ENCODE data around the gene TMEM217. TPM values are rescaled to one million over a fixed set of nuclear protein-coding genes. Genes with fewer than 3 reads are reported as not detected.
"Not testable (repeated sequence)": the region's sequence is repeated elsewhere in the genome, so short reads cannot be mapped to it uniquely, and the experiment has no call there.

The TMEM217 gene
- polyA plus RNA-seq (2013, experiment 1 of 2; ENCODE audit: insufficient read length) = 1.5 TPM
- 1.4 TPM for polyA plus RNA-seq (2013, experiment 2 of 2; ENCODE audit: insufficient read length)

DNA sequence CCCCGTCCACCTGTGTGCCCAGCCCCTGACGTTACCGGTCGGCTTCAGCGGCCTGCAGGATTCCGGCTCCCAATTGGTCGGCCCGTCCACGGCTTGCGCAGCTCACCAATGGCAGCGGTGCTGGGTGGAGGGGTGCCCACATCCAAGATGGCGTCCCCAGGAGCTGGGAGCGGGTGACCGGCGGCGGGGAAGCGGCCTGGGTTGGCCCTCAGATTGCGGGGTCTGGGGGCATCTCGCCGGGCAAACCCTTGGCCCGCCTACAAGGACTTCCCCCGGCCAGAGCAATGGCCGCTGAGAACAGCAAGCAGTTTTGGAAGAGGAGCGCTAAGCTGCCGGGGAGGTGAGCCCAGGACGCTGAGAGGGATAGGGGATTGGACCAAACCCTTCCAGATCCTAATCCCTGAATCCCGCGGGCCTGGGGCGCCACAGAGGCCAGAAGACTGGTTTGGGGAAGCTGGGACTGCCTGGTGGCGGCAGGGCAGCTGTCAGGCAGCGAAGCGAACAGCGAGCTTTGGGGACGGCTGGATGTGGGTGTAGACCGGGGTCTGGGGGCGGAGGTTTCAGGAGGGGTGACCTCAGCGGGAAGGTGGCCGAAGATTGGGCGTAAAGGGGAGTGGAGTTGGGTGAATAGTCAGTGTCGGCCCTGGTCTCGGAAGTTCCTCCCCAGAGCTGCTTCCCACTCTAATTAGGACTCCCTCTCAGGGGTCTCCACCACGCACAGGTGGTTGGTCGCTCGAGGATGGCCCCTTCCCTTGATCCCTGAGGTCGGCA, at the start of gene TMEM217, which contains the start of gene TBC1D22B:
Gene TMEM217, minus strand, starts transcription at position 511 of the 771 bp plus-strand sequence. CDS start 39,114 bp downstream, outside the sequence.
Gene TBC1D22B, plus strand, starts transcription at position 139 of the 771 bp plus-strand sequence. Its CDS starts 146 bp downstream, at position 285.
- DNase-seq = peak; percentile 90

DNA sequence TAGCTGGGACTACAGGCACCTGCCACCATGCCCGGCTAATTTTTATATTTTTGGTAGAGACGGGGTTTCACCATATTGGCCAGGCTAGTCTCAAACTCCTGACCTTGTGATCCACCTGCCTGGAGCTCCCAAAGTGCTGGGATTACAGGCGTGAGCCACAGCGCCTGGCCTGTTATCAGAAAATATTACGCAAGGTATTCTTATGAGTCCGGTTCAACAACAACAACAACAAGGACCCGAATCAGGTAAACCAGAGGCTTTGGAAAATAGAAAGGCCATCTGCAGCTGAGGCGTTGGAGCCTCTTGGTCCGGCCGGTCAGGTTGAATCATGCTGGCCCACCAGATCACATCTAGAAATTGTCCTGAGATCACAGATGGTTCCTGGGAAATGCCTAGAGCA, 49.5 kb upstream of the TMEM217 start:
- not testable (repeated sequence) for DNase-seq

DNA sequence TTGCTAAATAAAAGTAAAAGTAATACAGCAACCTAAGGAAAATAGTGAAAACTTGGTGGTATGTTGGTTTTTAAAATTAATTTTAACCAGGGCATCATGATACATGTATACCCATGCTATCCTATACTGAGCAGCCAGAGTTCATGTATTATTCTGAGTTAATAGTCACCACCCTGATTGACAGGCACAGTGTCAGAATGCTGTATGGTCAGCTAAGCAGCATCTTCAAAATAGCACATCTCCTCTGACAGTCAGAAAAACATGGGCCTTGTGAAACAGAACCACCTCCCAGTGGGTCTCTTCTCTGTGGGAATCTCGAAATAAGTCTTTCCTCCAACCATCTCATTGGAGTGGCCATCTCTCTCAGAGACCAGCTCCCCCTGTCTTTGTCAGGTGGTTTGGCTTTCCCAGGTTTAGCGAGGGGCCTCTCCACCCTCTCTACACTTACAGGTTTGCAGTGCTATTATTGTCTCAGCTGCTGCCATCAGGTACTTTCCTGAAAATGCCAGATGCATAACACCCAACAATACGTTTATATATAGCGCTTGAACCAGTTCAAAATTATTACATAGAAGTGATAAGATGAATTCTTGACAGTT, 48.8 kb upstream of the TMEM217 start:
- no peak for DNase-seq

DNA sequence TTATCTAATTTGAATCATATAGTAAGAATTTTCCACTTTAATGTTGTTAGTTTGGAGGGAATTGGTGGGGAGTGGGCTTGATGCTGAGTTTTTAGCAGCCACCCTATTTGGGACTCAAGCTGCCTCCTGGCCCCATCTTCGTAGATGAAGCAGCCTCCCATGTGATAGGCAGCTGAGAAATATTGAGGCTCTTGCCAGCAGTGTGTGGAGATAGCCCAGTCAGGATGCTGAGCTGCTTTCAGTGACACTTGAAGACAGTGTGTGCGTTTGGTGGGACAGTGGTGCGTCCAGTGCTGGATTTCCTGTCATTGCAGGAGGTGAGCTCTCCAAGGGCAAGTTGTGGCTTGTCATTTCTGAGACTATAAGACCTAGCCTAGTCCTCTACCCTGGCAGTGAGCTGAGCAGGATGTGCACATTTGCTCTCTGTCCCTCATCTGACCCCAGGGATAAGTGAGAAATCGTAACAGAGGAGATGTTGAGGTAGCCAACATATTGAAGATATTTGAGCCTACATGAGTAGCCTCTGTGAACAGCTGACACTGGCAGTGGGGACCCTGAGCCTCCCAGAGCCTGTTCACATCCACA, 48.0 kb upstream of the TMEM217 start:
- no peak for DNase-seq

DNA sequence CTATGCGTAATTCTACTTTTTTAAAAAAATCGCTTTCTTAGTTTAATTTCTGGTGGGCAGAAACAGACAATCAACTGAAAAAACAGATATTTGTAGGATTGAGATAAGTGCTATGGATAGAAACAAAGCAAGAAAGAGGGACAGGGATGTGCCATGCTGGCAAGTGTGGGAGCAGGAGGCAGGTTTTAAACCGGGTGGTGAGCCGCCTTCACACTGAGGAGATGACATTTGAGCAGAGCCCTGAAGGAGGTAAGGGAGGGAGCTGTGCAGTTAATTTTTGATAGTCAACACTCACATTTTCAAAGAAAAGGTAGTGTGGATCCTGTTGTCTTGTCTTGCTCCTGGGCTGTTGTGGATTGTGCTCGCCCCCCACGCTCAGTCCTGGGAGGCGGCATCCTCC, 46.8 kb upstream of the TMEM217 start:
- no peak for DNase-seq

DNA sequence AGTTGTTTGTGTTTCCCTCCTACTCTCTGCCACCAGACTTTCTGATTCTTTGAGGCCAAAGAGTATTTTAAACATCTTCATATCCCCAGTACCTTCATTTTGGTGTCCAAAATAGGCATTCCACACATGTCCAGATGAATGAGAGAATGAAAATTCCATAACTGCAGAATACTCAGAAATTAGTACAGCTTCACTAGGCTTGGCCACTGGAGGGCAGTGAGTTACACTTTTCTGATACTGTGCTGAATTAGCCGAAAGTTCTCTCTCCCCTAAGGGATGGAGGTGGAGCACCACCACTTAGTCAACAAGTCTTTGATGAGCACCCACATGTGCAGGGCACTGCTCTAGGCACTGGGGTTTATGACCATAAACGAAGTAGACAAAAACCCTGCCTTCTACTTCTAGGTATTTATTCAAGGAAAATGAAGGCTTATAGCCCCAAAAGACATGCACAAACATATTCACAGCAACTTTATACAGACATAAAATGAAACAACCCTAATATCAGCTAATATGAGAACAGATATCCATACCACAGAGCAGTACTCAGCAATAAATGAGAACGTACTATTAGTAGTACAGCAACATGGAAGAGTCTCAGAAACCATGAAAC, 46.1 kb upstream of the TMEM217 start:
- peak; percentile 36 for DNase-seq

DNA sequence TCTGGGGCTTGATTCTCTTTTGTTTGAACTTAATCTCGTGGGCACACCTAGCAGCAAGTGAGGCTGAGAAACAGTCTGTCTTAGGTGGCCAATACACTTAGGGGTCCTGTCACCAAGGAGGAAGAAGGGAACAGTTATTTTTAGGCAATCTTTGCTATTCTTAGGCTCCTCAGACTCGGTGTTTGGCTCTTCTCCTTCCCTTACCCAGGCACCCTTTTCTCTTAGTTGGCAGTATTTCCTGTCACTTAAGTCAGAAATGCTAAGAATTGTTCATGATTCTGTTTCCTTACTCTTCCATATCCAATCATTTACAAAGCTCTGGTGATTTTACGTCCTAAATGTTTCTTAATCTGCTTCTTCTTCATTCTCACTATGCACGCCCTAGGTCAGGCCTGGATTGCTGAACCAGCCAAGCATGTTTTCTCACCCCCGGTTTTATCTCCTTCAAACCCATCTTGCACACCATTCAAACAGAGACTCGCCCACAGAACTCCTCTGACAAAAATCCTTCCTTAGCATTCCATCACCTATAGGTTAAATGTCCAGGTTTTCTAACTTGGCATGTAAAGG, 45.2 kb upstream of the TMEM217 start:
- no peak for DNase-seq

DNA sequence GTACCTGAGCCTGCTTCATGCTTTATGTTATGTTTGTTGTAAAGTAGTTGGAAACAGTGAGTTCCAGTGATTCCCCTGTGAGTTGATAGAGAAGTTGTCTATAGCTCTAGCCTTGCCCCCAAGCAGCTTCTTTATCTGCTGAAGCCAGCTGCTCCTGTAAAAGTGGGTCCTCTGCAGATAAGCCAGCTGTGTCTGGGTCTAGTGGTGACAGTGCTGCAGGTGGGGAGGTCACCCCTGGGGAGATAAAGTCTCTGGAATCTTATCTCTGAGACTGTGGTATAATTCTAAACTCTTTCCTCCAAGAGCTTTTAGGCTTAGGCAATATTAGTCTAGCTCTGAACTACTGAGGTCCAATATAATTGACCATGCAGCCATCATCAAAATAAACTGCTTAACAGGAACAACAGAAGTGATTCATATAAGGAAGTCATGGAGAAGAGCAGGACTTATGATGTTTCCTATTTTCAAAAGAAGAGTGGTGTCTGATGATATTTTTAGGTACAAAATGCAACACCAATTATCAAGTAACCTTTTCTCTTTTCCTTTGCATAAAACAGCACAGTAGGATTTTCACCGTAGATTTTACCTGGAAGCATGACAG, 44.2 kb upstream of the TMEM217 start:
- DNase-seq = no peak

DNA sequence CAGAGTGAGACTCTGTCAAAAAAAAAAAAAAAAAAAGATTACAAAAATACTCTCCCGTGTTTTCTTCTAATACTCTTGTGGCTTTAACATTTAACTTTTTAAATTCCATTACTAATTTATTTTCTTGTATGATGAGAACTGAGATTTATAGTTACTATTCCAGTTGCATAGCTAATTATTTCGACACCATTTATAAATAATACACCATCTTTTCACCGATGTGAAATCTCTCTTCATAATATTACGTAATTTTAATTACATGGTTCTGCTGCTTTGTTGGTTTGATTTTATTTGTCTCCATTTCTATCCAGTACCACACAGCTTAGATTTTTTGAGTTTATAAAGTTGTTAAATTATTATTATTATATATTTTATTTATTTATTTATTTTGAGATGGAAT, 42.0 kb upstream of the TMEM217 start:
- no peak for DNase-seq

DNA sequence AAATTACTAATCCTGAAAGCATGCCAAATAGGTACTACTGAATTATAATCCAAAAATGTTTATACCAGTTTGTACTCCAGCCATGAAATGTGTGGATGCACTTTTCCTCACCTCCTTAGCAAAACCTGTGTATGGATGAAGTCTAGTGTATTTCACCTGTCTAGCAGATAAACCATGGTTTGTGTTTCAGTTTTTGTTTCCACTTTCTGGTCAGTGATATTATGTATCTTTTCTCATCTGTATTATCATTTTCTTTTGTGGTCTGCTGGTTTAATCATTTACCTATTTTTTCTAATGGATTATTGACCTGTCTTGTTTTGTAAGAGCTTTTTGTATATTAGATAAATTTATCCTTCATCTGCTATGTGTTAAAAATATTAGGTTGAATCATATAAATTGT, 41.0 kb upstream of the TMEM217 start:
- no peak for DNase-seq

DNA sequence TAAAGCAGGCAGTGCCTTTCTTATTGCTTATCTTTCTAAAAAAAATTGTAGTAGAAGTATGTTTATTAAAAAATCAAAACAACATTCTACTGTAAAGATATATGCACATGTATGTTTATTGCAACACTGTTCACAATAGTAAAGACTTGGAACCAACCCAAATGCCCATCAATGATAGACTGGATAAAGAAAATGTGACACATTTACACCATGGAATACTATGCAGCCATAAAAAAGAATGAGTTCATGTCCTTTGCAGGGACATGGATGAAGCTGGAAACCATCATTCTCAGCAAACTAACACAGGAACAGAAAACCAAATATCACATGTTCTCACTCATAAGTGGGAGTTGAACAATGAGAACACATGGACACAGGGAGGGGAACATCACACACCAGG, 39.7 kb upstream of the TMEM217 start:
- DNase-seq = not testable (repeated sequence)

DNA sequence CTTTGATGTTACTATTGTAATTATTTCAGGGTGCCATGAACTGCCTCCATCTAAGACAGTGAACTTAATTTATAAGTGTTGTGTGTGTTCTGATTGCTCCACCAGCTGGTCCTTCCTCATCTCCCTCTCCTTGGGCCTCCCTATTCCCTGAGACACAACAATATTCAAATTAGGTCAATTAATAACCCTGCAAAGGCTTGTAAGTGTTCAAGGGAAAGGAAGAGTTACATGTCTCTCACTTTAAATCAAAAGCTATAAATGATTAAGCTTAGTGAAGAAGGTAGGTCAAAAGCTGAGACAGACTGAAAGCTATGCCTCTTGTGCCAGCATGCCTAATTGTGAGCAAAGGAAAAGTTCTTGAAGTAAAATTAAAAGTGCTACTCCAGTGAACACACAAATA, 35.5 kb upstream of the TMEM217 start:
- no peak for DNase-seq

DNA sequence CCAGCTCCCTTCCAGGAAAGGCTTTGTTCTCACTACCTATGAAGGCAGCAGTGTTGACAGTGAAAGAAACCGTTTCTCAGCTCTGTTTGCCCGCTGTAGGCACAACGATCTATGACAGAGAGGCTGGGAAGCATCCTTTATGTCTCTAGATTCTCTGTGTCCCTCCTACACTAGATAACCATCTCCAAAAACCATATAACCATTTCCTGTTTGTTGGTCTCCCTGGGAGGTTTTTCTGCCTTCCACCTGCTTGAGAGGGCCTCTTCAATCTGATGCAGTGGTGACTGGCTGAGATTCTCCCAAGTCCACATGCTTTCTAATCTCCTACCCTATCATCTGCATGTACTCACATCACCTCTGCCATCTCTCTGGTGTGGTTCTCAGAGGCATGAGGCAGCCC, 32.0 kb upstream of the TMEM217 start:
- no peak for DNase-seq

DNA sequence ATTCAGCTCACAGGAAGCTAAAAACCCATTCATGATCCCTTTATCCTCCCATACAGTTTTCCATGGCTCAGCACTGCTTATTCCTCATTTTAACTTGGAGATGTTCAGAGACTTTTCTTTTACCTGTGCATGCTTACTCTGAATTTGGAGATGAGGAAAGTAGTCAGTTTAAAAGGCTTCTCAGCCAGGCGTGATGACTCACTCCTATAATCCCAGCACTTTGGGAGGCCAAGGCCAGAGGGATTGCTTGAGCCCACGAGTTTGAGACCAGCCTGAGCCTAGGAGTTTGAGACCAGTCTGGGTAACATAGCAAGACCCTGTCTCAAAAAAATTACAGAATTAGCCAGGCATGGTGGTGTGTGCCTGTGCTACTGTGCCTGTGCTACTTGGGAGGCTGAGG, 30.3 kb upstream of the TMEM217 start:
- DNase-seq = no peak

DNA sequence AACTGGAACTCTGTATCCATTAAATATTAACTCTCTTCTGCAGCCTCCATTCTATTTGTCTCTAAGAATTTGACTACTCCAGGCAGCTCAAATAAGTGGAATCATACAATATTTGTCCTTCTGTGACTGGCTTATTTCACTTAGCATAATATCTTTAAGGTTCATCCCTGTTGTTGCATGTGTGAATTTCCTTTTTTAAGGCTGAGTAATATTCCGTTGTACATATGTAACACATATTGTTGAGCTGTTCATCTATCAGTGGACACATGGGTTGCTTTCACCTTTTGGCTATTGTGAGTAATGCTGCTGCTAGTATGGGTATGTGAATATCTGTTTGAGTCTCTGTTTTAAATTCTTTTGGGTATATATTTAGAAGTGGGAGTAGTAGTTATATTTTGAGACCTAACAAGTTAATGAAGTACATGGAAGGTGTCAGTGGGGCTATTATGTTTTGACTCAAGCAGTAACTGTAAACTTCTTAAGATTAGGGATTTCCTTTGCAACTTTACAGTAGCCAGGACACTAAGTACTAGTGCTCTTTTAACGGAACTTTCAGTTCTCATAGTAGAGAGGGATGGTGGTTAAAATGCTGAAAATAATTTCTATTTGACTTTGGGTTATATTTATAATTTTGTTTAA, 29.7 kb upstream of the TMEM217 start:
- DNase-seq = no peak

DNA sequence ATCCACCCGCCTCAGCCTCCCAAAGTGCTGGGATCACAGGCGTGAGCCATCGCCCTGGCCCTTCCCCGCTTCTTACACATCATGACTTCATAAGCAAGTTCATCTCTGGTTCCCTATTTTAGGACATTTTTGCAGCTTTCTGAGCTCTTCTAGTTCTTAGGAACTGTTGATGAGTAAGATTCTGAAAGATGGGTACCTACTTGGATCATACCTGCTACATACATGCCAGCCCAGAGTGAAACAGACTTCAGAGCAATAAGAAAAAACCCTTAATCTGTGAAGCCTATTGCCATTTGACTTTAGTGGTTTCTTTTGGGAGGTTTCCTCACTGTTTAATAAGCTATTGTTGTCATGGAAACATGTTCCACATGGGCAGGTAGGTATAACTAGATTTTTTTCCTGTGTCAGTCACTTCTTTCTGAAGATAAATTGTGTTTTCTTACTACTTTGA, 27.9 kb upstream of the TMEM217 start:
- no peak for DNase-seq

DNA sequence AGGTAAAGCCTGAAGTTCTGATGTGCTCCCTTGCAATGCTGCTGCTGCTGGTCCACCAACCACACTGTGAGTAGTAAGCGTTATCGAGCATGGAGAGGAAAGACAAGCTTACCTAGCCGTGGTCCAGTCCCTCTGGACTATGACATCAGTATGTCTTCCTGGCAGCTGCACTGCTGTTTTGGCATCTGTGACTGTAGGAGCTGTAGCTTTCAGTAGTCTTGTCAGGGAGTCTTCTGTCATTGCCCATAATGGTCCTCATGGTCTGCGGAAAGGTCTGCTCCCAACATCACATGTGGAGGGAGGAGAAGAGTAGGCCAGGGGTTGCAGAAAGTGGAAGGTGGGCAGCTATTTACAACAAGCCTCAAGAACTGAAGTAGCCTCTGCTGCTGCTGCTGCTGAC, 26.8 kb upstream of the TMEM217 start:
- DNase-seq = no peak

DNA sequence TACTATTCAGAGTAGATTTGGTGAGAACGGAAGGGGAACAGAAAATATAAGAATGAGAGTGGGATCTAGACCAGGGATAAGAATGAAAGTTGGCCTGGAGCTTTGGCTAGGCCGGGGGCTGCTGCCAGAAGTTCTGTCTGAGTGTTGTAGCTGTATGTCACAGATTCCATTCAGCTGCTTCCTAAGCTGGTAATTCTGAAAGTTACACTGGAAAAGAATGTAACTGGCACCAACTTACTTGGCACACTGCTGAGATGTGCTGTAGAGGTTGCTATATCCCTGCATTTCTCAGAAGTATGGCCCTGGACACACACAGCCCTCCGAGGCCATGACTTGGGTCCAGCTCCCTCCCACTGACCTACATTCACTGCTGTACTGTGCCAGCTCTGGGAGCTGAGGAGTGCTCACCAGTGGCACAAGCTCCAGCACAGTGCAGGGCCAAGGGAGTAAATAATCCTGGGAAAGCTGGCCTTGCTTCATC, 25.8 kb upstream of the TMEM217 start:
- DNase-seq = no peak

DNA sequence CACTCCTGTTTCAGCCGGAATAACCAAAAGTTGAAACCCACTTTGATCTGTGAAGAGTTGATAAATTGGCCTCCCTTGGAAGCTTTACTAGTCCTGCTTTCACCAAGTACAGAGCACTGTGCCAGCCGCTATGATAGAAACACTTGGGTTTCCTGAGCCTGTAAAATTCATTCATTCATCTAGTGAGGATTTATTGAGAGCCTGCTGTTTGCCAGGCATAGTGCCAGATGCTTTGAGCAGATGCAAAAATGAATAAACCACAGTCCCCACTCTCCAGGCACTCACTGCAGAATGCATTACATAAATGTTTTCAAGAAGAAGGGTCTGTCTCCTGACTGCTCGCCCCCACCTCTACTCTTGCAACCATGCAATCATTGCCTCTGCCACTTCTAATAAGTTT, 25.3 kb upstream of the TMEM217 start:
- DNase-seq = no peak

DNA sequence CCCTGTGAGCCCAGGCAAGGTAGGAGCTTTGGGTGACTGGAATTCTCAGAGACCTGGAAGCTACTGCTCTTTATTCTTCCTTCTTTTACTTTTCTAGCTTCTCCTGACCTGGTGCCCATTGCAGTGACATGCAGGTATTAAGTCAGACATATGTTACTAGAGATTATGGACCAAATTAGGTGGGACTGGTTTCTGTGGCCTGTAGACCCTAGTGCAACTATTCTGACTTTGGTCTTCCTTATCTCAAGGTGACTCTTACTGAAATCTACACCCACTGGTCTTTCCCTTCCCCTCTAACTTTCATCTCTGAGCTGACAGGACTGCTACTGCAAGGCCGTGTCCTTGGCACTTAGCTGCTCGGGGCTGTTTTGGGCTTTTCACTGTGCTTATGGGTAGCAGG, 24.4 kb upstream of the TMEM217 start:
- no peak for DNase-seq

DNA sequence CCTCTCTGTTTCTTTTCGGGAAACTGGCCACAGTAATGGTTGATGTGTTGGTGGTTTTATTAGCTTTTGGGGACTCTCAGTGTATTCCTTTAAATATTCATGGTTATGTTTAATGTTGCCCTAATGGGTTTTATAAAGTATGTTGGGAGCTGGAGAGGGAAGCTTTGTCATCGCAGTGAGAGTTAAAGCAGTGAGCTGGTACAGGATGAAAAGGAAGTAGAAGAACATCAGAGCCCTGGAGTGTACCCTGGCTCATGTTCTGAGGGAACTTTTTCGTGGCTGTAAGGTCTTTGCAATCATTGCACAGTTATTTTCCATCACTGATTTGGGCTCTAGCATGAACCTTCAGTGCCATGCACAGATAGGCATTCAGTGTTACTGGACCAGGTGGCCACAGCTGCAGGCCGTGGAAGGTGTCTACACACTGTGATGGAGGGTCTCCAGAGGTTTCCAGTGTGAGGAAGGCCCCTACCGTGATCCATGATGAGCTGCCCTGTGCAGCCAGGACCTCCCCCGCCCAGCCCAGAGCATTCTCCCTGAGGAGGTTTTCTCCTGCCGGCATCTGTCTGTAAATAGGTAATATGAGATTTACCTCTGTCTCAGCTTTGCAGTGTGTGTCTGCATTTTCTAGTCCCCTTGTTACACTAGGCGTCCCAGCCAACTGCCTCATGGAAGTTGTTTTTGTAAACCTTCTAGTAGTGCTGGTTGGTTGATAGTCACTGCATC, 22.4 kb upstream of the TMEM217 start:
- no peak for DNase-seq
